ENCODE results near the gene TMEM272. TPM values are rescaled to one million over a fixed set of nuclear protein-coding genes. Genes with fewer than 3 reads are reported as not detected.

The TMEM272 gene
- polyA plus RNA-seq, 1 donor: 1.1 TPM

DNA sequence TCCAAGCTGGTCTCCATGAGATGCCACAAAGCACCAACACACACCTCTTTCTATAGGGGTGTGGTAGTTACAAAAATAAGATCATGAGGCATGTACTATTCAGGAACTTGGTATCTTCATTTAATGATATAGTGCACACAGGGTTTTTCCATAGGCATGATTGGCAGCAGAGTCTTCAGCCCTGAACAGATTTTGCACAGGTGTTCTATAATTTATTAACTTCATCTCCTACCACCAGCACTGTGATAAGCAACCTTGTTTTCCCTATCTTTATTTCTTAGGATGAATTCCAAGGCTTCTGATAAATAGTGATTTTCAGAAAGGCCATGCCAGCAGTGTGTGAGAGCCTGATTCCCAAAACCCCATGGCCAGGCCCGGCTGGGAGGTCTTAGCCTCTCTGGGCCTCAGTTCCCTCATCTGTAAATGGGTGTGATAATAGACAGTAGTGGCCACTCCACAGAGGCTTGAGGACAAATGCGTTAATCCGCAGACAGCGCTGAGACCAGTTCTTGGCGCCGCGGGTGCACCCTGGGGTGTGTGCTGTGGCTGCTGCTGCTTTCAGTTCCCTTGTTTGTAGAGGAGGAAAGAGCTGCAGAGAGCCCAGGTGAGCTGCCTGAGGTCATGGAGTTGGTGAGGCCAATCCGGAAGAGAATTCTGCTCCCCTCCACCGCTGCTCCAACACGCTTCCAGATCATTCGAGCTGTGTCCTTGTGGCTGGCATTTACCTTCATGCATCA lies 74.1 kb downstream of the TMEM272 start:
- no peaks in the 10 kb centered on the region for H3K9me3 ChIP-seq (ENCODE audit: control insufficient read depth, low read depth, low read length)
- H3K27me3 ChIP-seq (ENCODE audit: control insufficient read depth, insufficient read depth, low read length): no peaks in the 10 kb centered on the region
- peak in 1 of 2 donors; percentile 25 for DNase-seq
- no peak overlapping the region for H3K4me3 ChIP-seq (ENCODE audit: low read length)
- no peaks in the 10 kb centered on the region for H3K4me1 ChIP-seq (ENCODE audit: control insufficient read depth, insufficient read depth, low read length)
- WGBS (ENCODE audit: insufficient coverage, low lambda C conversion rate): no CpG with 5 or more reads among the region's 11 CpGs
- peaks cover 20% of the 10 kb centered on the region for H3K36me3 ChIP-seq (ENCODE audit: control insufficient read depth, insufficient read depth, low read length)
- no peak overlapping the region for H3K27ac ChIP-seq (ENCODE audit: low read length)

DNA sequence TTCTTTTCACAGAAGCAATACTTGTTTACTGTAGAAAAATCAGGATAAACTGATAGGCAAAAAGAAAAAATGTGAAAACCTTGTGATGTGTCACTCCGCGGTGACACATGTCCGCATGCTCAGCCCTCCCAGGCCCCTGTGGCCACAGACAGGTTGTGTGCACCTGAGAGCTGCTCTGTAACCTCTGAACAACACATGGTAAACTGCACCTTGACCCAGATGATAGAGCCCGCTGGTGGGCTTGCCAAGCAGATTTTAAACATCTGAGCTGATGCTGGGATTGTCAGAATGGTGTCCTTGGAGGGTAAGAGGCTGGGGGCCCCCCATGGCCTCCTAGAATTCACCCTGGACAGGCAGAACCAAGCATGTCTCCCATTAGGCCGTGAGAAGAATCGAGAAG lies 74.8 kb downstream of the TMEM272 start:
- no peak overlapping the region for H3K27ac ChIP-seq (ENCODE audit: low read length)
- peaks cover 4% of the 10 kb centered on the region for H3K4me1 ChIP-seq (ENCODE audit: control insufficient read depth, insufficient read depth, low read length)
- no peaks in the 10 kb centered on the region for H3K27me3 ChIP-seq (ENCODE audit: control insufficient read depth, insufficient read depth, low read length)
- no CpG with 5 or more reads among the region's 6 CpGs for WGBS (ENCODE audit: insufficient coverage, low lambda C conversion rate)
- peaks cover 20% of the 10 kb centered on the region for H3K36me3 ChIP-seq (ENCODE audit: control insufficient read depth, insufficient read depth, low read length)
- no peaks in the 10 kb centered on the region for H3K9me3 ChIP-seq (ENCODE audit: control insufficient read depth, low read depth, low read length)
- H3K4me3 ChIP-seq (ENCODE audit: low read length): no peak overlapping the region
- peak in 1 of 2 donors; percentile 62 for DNase-seq

DNA sequence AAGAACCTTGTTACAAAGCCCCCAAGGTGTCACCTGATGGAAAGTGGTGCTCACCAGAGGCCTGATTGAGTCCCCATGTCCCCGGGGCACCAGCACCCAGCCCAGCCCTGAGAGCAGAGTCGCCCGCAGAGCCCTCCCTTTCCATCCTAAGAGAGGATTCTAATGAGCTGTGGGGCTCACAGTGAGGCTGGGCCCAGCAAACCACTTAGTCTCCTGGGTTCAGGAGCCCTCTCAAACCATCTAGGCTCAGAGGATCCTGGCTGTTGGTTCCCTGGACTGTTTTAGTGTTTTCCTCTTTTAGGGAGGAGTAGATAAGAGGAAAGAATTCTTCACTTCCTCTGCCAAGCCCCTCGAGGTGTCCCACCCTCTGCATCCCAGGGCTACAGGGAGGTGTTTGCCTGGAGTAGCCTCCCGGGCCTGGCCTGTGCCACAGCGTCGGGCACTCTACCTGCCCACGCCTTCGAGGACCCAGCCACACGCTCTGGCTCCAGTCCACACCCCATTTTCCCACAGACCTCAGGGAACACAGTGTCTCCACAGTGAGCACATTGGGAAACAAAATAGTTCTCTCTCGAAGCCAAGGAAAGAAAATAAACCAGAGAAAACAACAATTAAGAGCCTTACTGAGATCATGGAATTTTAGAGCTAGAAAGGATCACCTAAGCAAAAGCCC lies 75.4 kb downstream of the TMEM272 start:
- WGBS (ENCODE audit: insufficient coverage, low lambda C conversion rate): no CpG with 5 or more reads among the region's 11 CpGs
- no peak for DNase-seq
- Histone ChIP-seq H3K36me3 (ENCODE audit: control insufficient read depth, insufficient read depth, low read length) (peaks cover 20% of the 10 kb centered on the region), H3K9me3 (ENCODE audit: control insufficient read depth, low read depth, low read length) (no peaks in the 10 kb centered on the region), H3K4me1 (ENCODE audit: control insufficient read depth, insufficient read depth, low read length) (peaks cover 10% of the 10 kb centered on the region), H3K4me3 (ENCODE audit: low read length) (no peak overlapping the region), H3K27me3 (ENCODE audit: control insufficient read depth, insufficient read depth, low read length) (no peaks in the 10 kb centered on the region), H3K27ac (ENCODE audit: low read length) (no peak overlapping the region)

DNA sequence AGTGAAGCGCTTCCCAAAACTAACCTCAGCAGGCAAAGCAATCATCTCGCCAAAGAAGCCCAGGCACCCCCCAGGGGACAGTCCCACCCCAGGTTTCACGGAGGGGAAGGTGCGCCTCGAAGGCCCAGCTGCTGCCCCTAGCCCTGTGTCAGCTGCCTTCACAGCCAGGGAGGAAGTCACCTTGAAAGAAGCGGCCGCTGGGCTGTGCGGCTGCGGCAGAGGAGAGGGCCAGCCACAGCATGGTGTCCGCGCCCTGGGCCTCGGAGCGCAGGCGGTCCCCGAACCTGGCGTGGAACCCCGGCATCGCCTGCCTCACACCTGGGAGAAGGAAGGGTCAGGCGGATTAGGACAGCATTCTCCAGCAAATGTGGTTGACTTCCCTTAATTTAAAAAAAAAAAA lies 76.0 kb downstream of the TMEM272 start:
- Histone ChIP-seq H3K27me3 (ENCODE audit: control insufficient read depth, insufficient read depth, low read length) (no peaks in the 10 kb centered on the region), H3K4me3 (ENCODE audit: low read length) (no peak overlapping the region), H3K4me1 (ENCODE audit: control insufficient read depth, insufficient read depth, low read length) (peaks cover 15% of the 10 kb centered on the region), H3K9me3 (ENCODE audit: control insufficient read depth, low read depth, low read length) (no peaks in the 10 kb centered on the region), H3K27ac (ENCODE audit: low read length) (no peak overlapping the region), H3K36me3 (ENCODE audit: control insufficient read depth, insufficient read depth, low read length) (peaks cover 20% of the 10 kb centered on the region)
- no peak for DNase-seq
- no CpG with 5 or more reads among the region's 19 CpGs for WGBS (ENCODE audit: insufficient coverage, low lambda C conversion rate)

DNA sequence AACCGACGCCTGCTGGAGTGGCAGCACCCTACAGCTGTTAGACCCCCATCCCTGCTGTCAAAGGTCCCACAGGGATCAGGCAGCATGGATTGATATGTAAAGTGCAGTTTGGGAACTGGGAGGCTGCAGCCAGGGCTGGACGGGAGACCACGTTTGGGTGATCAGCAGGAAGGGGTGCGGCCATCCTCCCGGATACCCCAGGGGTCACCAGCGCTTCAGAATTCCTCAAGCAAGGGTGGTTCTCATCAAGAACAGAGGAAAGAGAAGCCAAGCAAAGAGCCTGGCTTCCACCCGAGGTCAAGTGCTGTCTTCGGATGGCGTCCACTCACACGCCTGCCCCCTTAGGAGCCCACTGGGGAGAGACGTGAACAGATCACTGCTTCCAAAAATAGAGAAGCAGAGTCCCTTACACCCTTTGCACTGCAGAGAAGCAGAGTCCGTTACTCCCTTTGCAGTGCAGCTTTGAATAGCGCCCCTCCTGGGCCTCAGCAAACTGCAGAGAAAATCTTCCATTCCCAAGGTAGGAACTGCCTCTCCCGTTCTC lies 76.5 kb downstream of the TMEM272 start:
- WGBS (ENCODE audit: insufficient coverage, low lambda C conversion rate): no CpG with 5 or more reads among the region's 15 CpGs
- peaks cover 16% of the 10 kb centered on the region for H3K4me1 ChIP-seq (ENCODE audit: control insufficient read depth, insufficient read depth, low read length)
- H3K27ac ChIP-seq (ENCODE audit: low read length): no peak overlapping the region

DNA sequence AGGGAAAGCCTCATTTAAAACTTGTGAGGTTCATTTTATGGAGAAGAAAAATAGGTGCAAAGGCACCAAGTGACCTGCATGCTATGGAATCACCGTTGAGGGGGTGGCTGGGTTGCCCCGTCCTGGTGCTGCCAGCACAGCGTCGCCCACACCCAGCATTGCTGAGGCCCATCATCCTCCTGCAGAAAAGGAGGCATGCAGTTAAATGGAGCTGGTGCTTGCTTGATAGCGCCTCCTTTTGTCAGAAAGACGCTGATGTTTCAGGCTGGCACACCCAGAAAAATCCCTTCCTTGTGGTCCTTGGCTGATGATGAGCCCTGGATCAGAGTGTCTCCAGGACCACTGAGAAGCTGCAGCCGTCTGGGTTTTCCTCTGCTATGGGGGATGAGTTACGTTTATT lies 77.9 kb downstream of the TMEM272 start:
- Histone ChIP-seq H3K27ac (ENCODE audit: low read length) (no peak overlapping the region), H3K9me3 (ENCODE audit: control insufficient read depth, low read depth, low read length) (no peaks in the 10 kb centered on the region), H3K4me3 (ENCODE audit: low read length) (no peak overlapping the region), H3K27me3 (ENCODE audit: control insufficient read depth, insufficient read depth, low read length) (no peaks in the 10 kb centered on the region), H3K36me3 (ENCODE audit: control insufficient read depth, insufficient read depth, low read length) (peaks cover 20% of the 10 kb centered on the region), H3K4me1 (ENCODE audit: control insufficient read depth, insufficient read depth, low read length) (peaks cover 16% of the 10 kb centered on the region)
- WGBS (ENCODE audit: insufficient coverage, low lambda C conversion rate): 80% methylated on average over 1 of the region's 8 CpGs
- DNase-seq: no peak

More for the DNA sequence above, 76.5 kb downstream of the TMEM272 start:
- no peaks in the 10 kb centered on the region for H3K27me3 ChIP-seq (ENCODE audit: control insufficient read depth, insufficient read depth, low read length)
- no peak overlapping the region for H3K4me3 ChIP-seq (ENCODE audit: low read length)
- peaks cover 20% of the 10 kb centered on the region for H3K36me3 ChIP-seq (ENCODE audit: control insufficient read depth, insufficient read depth, low read length)
- H3K9me3 ChIP-seq (ENCODE audit: control insufficient read depth, low read depth, low read length): no peaks in the 10 kb centered on the region
- DNase-seq: no peak

DNA sequence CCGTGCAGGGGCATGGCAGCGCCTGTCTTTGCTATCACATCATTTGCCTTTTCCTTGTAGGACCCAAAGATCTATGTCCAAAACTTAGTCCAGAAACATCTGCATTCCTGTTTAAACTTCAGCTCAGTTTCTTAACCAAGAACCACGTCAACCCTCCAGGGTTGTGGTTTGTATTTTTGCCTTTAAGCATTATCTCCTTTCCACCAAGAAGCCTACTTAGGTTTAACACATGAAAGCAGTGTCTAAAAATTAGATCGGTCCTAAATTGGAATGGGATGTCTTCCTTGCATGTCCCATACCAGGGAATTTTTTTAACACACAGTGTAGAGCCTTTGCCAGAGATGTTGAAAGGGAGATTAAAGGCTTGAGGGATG lies 79.8 kb downstream of the TMEM272 start:
- H3K27me3 ChIP-seq (ENCODE audit: control insufficient read depth, insufficient read depth, low read length): no peaks in the 10 kb centered on the region
- H3K27ac ChIP-seq (ENCODE audit: low read length): peak overlapping the region; percentile 70
- H3K9me3 ChIP-seq (ENCODE audit: control insufficient read depth, low read depth, low read length): no peaks in the 10 kb centered on the region
- peaks cover 16% of the 10 kb centered on the region for H3K4me1 ChIP-seq (ENCODE audit: control insufficient read depth, insufficient read depth, low read length)
- no peak overlapping the region for H3K4me3 ChIP-seq (ENCODE audit: low read length)
- no peak for DNase-seq
- peaks cover 12% of the 10 kb centered on the region for H3K36me3 ChIP-seq (ENCODE audit: control insufficient read depth, insufficient read depth, low read length)
- WGBS (ENCODE audit: insufficient coverage, low lambda C conversion rate): 100% methylated on average over 1 of the region's 4 CpGs

DNA sequence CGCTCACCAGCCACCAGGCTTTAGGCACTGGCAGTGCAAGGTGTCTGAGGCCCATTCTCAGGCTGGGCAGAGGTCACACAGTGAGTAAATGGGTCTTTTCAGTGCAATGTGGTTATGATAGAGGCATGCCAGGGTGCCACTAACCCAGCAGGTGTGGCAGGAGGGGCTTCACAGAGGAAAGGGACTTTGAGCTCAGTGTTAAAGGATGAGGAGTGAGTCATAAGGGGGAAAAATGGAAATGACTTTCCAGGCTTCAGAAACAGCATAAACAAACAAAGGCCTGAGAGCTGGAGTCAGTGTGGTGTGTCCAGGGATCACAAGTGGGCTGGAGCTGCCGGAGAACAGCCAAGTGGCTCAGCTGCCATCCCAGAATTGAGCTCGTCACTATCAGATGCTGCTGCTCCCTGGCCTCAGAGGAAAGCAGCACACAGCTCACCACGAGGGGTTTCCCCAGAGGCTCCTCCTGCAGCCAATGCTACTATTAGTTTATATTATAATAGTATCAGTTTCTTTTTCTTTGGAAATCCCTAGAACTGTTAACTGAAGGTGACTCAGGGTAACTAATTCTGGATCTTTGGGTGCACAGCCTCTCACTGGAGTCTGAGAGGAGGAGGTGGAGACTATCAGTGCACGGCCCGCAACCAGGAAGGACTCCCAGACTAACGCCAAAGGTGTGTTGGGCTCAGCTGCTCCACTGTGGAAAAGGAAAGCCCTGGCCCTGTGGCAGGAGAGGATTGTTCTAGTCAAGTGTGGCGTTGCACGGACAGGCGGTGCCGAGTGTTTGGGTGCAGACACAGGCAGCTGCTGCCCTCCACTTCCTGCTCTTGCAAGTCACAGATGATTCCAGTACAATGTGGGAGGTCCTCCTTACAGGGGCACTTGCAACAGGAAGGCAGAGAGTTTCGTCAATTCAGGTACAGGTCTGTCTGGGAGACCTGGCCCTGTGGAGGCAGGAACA lies 80.5 kb downstream of the TMEM272 start:
- peak; percentile 79 to 90 for DNase-seq
- H3K36me3 ChIP-seq (ENCODE audit: control insufficient read depth, insufficient read depth, low read length): peaks cover 12% of the 10 kb centered on the region
- no peak overlapping the region for H3K4me3 ChIP-seq (ENCODE audit: low read length)
- no peaks in the 10 kb centered on the region for H3K27me3 ChIP-seq (ENCODE audit: control insufficient read depth, insufficient read depth, low read length)
- H3K9me3 ChIP-seq (ENCODE audit: control insufficient read depth, low read depth, low read length): no peaks in the 10 kb centered on the region
- 20% methylated on average over 1 of the region's 12 CpGs for WGBS (ENCODE audit: insufficient coverage, low lambda C conversion rate)
- peak overlapping the region; percentile 70 for H3K27ac ChIP-seq (ENCODE audit: low read length)
- peaks cover 16% of the 10 kb centered on the region for H3K4me1 ChIP-seq (ENCODE audit: control insufficient read depth, insufficient read depth, low read length)

DNA sequence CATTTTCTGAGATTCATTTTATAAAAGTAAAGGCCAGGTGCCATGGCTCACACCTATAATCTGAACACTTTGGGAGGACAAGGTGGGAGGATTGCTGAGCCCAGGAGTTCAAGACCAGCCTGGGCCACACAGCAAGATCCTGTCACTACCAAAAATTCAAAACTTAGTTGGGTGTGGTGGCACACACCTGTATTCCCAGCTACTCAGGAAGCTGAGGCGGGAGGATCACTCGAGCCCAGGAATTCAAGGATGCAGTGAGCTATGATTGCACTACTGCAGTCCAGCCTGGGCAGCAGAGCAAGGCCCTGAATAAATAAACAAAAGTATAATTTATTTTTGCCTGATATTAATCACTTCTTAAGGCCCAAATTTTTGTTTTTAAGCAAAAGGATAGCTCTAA lies 81.5 kb downstream of the TMEM272 start:
- DNase-seq: no peak
- H3K4me3 ChIP-seq (ENCODE audit: low read length): no peak overlapping the region
- H3K27ac ChIP-seq (ENCODE audit: low read length): no peak overlapping the region
- H3K36me3 ChIP-seq (ENCODE audit: control insufficient read depth, insufficient read depth, low read length): peaks cover 16% of the 10 kb centered on the region
- H3K4me1 ChIP-seq (ENCODE audit: control insufficient read depth, insufficient read depth, low read length): peaks cover 16% of the 10 kb centered on the region
- no peaks in the 10 kb centered on the region for H3K9me3 ChIP-seq (ENCODE audit: control insufficient read depth, low read depth, low read length)
- no peaks in the 10 kb centered on the region for H3K27me3 ChIP-seq (ENCODE audit: control insufficient read depth, insufficient read depth, low read length)
- WGBS (ENCODE audit: insufficient coverage, low lambda C conversion rate): no CpG with 5 or more reads among the region's 2 CpGs

All from large intestine (tissue), 3 donors.